Colonic mucosa (tissue), 4 donors: Measurements from ENCODE around the gene CHI3L1. TPM values are rescaled to one million over a fixed set of nuclear protein-coding genes. Genes with fewer than 3 reads are reported as not detected.

Experiments
- DNase-seq: peaks from one replicate; pipeline ENCODE4 v3.0.0-alpha.2; 2020
- H3K27ac ChIP-seq: fragments of 200-600 bp; one replicate; pipeline ENCODE4 v1.8.0; 2021
- H3K27me3 ChIP-seq: fragments of 200-600 bp; one replicate; pipeline ENCODE4 v1.8.0; 2021
- H3K36me3 ChIP-seq: fragments of 200-600 bp; one replicate; pipeline ENCODE4 v1.8.0; 2021
- H3K4me1 ChIP-seq: fragments of 200-600 bp; one replicate; pipeline ENCODE4 v1.8.0; 2021; ENCODE audit warnings: mild to moderate bottlenecking
- H3K4me3 ChIP-seq: fragments of 200-600 bp; one replicate; pipeline ENCODE4 v1.8.0; 2021
- H3K9ac ChIP-seq, 2 donors: one replicate each; pipeline ENCODE4 v1.7.0; 2013; ENCODE audit warnings: control low read depth in 2 of 2, low read depth in 2 of 2, low read length in 2 of 2
- H3K9me3 ChIP-seq: fragments of 200-600 bp; one replicate; pipeline ENCODE4 v1.8.0; 2021
- intact Hi-C: fragments of 100-400 bp; cut with DNase I; formaldehyde crosslinking; loops from one replicate; pipeline ENCODE4 v1.14.1; 2022
- total RNA-seq, 2 donors: library from RNA; stranded (reverse); fragmentation: NEBNext Ultra II Directional in 1 of 2; extraction: Animal tissue kit (Norgen Biotek cat#: 25700) in 1 of 2; gene quantifications; one replicate each; pipeline ENCODE4 v1.2.1, GENCODE V29; 2021
- TF ChIP-seq, protein P1 (sequence below): fragments of 200-600 bp; IDR thresholded peaks from one replicate; pipeline ENCODE4 v1.8.0; 2022; ENCODE audit warnings: antibody characterized with exemption, mild to moderate bottlenecking
- donor health status: healthy.
- donor health status: DM: no; HTN: no; CAD: no.
- donor health status: DM: no; HTN: no; CAD: no.

CHI3L1 gene
- total RNA-seq, 2 donors from 2014 or later = 0.61 to 1.3 TPM

GRCh38 chr1:203136409-203137042 is 50.0 kb downstream of the CHI3L1 start:
- H3K9ac ChIP-seq = no peak overlapping the region
- H3K27me3 ChIP-seq = no peaks in the 10 kb centered on the region
- TF ChIP-seq, protein P1, sequence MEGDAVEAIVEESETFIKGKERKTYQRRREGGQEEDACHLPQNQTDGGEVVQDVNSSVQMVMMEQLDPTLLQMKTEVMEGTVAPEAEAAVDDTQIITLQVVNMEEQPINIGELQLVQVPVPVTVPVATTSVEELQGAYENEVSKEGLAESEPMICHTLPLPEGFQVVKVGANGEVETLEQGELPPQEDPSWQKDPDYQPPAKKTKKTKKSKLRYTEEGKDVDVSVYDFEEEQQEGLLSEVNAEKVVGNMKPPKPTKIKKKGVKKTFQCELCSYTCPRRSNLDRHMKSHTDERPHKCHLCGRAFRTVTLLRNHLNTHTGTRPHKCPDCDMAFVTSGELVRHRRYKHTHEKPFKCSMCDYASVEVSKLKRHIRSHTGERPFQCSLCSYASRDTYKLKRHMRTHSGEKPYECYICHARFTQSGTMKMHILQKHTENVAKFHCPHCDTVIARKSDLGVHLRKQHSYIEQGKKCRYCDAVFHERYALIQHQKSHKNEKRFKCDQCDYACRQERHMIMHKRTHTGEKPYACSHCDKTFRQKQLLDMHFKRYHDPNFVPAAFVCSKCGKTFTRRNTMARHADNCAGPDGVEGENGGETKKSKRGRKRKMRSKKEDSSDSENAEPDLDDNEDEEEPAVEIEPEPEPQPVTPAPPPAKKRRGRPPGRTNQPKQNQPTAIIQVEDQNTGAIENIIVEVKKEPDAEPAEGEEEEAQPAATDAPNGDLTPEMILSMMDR = no peak
- no peak for DNase-seq
- intact Hi-C loops = no loop called here
- H3K4me3 ChIP-seq = no peak overlapping the region
- H3K4me1 ChIP-seq = no peaks in the 10 kb centered on the region
- H3K36me3 ChIP-seq = no peaks in the 10 kb centered on the region
- no peak overlapping the region for H3K27ac ChIP-seq
- H3K9me3 ChIP-seq = no peaks in the 10 kb centered on the region

DNA sequence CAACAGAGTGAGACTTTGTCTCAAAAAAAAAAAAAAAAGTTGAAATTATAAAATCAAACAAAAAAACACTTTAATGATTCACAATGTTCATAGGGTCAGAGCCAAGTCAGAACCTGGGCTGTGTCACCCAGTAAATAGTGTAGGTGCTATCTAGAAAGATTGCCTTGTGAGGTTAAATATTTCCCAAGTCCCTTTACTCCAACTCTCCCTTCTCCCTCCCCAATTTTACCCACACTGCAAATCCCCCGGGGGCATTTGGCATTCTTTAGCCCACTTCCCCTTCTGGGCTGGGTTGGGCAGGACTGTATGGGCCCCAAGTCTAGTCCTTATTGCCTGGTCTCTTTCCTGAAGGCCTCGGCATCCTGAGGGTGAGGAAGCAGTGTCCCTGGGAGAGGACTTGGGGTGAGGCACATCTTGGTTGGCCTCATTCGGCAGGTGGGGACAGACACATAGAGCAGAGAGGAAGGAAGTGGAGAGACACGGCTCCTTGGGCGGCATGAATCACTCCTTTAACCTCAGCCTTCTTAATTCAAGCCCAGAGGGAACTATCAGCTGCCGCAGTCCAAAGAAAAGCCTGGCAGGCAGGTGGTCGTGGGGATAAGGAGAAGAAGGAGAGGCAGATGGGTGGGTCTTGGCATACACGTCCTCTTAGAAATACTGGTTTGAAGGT is 50.7 kb downstream of the CHI3L1 start:
- no peaks in the 10 kb centered on the region for H3K27me3 ChIP-seq
- no peak overlapping the region for H3K27ac ChIP-seq
- TF ChIP-seq, protein P1 = no peak
- no peaks in the 10 kb centered on the region for H3K9me3 ChIP-seq
- intact Hi-C loops = no loop called here
- no peak for DNase-seq
- H3K4me1 ChIP-seq = no peaks in the 10 kb centered on the region
- no peak overlapping the region for H3K4me3 ChIP-seq
- H3K36me3 ChIP-seq = no peaks in the 10 kb centered on the region
- H3K9ac ChIP-seq = no peak overlapping the region

DNA sequence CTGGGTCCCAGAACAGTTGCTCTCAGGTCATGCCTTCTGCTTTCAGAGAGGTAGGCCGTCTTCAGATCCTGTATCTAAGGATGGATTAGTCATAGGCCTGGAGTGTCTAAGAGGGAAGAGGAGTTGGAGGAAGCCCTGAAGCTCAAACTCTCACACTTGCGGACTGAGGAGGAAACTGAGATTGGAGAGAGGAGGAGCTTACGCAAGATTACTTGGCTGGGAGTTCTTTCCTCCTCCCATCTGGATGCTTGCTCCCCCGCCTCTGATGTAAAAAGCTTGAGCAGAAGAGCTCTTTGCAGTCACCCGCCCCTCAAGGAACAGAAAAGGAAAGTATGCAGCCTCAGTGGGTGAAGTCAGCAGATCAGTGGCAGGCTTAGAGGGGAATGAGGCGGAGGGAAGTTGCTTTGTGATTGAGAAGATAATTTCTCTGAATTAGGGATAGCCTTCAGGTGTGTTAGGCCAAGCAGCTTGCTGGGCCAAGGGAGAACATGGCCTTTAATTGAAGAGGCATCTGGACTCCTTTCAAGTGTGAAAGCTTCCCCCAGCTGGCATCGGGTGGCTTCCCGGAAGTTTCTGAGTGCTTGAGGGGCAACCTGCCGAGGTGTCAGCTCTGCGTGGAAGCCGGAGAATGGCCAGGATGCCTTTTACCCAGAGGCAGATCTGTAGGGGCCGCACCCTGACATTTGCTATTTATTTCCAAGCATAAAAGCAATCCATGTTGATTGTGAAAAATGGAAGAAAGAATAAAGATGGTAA is 52.4 kb downstream of the CHI3L1 start:
- intact Hi-C loops = no loop called here
- DNase-seq = no peak
- peak overlapping the region; percentile 40 for H3K27ac ChIP-seq

GRCh38 chr1:203131548-203132200 is 54.8 kb downstream of the CHI3L1 start:
- intact Hi-C loops = no loop called here
- H3K4me1 ChIP-seq = no peaks in the 10 kb centered on the region
- H3K27me3 ChIP-seq = peaks cover 17% of the 10 kb centered on the region
- no peaks in the 10 kb centered on the region for H3K9me3 ChIP-seq
- H3K36me3 ChIP-seq = no peaks in the 10 kb centered on the region
- TF ChIP-seq, protein P1 = no peak
- H3K27ac ChIP-seq = no peak overlapping the region
- no peak overlapping the region for H3K4me3 ChIP-seq
- H3K9ac ChIP-seq = no peak overlapping the region
- no peak for DNase-seq

More for the DNA sequence above, 52.4 kb downstream of the CHI3L1 start:
- Histone ChIP-seq H3K36me3 (no peaks in the 10 kb centered on the region), H3K4me1 (no peaks in the 10 kb centered on the region), H3K9ac (no peak overlapping the region), H3K9me3 (no peaks in the 10 kb centered on the region), H3K27me3 (no peaks in the 10 kb centered on the region), H3K4me3 (no peak overlapping the region)
- TF ChIP-seq, protein P1 = no peak

- Histone ChIP-seq H3K9me3 (no peaks in the 10 kb centered on the region), H3K4me3 (no peak overlapping the region), H3K4me1 (no peaks in the 10 kb centered on the region), H3K36me3 (no peaks in the 10 kb centered on the region), H3K9ac (no peak overlapping the region), H3K27me3 (peaks cover 19% of the 10 kb centered on the region), H3K27ac (no peak overlapping the region)
- intact Hi-C loops = no loop called here
- DNase-seq = no peak
- TF ChIP-seq, protein P1 = no peak
Measured at GRCh38 chr1:203130358-203130985, 56.0 kb downstream of the CHI3L1 start.
